H1 (cell line): ENCODE measurements around the gene TESMIN. TPM values are rescaled to one million over a fixed set of nuclear protein-coding genes. Genes with fewer than 3 reads are reported as not detected.

Experiments
- BRCA1 ChIP-seq: IDR thresholded peaks from 2 replicates; pipeline ENCODE4 v1.6.1; 2012; ENCODE audit warnings: low read depth, low read length, improper control_type of control experiment
- CTCF ChIP-seq, 3 experiments: IDR thresholded peaks; 1 replicate in 2 of 3; 2 replicates in 1 of 3; pipeline versions ENCODE4 v1.5.1 to v1.6.1; 2011; ENCODE audit warnings: low read length in 3 of 3, mild to moderate bottlenecking in 3 of 3, inconsistent platforms in 2 of 3, low read depth in 1 of 3, moderate library complexity in 1 of 3; ENCODE audit not compliant: insufficient read depth in 1 of 3; ENCODE audit errors: control extremely low read depth in 1 of 3
- EGR1 ChIP-seq: IDR thresholded peaks from 2 replicates; pipeline ENCODE4 v1.6.1; 2011; ENCODE audit warnings: low read depth, low read length, borderline replicate concordance
- SAP30 ChIP-seq: fragments of 300-600 bp; sonication (generic); IDR thresholded peaks from 2 replicates; pipeline ENCODE4 v1.7.1; 2012; ENCODE audit warnings: low read length, moderate library complexity, mild to moderate bottlenecking, inconsistent platforms; ENCODE audit not compliant: insufficient read depth, insufficient replicate concordance
- SP2 ChIP-seq: IDR thresholded peaks from 2 replicates; pipeline ENCODE4 v1.6.1; 2012; ENCODE audit warnings: mild to moderate bottlenecking, low read length, inconsistent platforms
- polyA plus RNA-seq, 7 experiments: library from polyadenylated mRNA; depleted of rRNA in 3 of 7; stranded (reverse) in 5 of 7; unstranded in 2 of 7; fragments of >200 nt in 5 of 7; fragments of 200-250 nt in 2 of 7; gene quantifications; 1 replicate in 5 of 7; 2 replicates in 1 of 7; 4 replicates in 1 of 7; pipeline versions ENCODE4 v1.2.1 to v1.2.3, GENCODE V29; 2011 to 2013; ENCODE audit warnings: missing spikeins in 2 of 7, mixed read lengths in 2 of 7
- total RNA-seq: library from RNA; stranded (reverse); fragmentation: NEBNext Ultra II Directional; extraction: Animal tissue kit (Norgen Biotek cat#: 25700); gene quantifications from 2 replicates; pipeline ENCODE4 v1.2.1, GENCODE V29; 2021

TESMIN gene
- total and polyA plus RNA-seq, 2 of the 8 experiments (the other 6 are each of a cell fraction or from before 2014, with no cell fraction given), result 22.6 to 61.1 TPM

- TF ChIP-seq EGR1 (no peak), SP2 (no peak), SAP30 (no peak), BRCA1 (no peak), CTCF (IDR thresholded peaks at IDR 0.05; ENCODE audit: control extremely low read depth in 1 of 3, insufficient read depth in 1 of 3, low read depth in 1 of 3, low read length in 3 of 3) (no peak)
Observed at GRCh38 chr11:68751004-68751325, 355 bp downstream of the TESMIN start (continued).
